Heart right ventricle (tissue), 16 donors: ENCODE data around the gene INHA. TPM values are rescaled to one million over a fixed set of nuclear protein-coding genes. Genes with fewer than 3 reads are reported as not detected.
A peak's percentile ranks its signal among the peaks of the same experiment; 100 is the strongest.

ENCODE experiments used
- ATAC-seq, 8 donors: fragments of 200-7000 bp; cut with Tn5 transposase; one replicate each; pipeline ENCODE4 v1.9.1; 2020; ENCODE audit warnings: mild to moderate bottlenecking in 8 of 8, moderate library complexity in 8 of 8, moderate number of reproducible peaks in 1 of 8
- DNase-seq, 2 donors: peaks; one replicate each; pipeline ENCODE4 v3.0.0-alpha.2; 2020
- H3K27ac ChIP-seq, 10 donors: fragments of 200-600 bp; sonication (generic) in 2 of 10; one replicate each; pipeline versions ENCODE4 v1.5.0 to v1.8.0; 2020 to 2022; ENCODE audit warnings: mild to moderate bottlenecking in 3 of 10
- H3K27me3 ChIP-seq, 7 donors: fragments of 200-600 bp; one replicate each; pipeline ENCODE4 v1.8.0; 2021 to 2022; ENCODE audit warnings: mild to moderate bottlenecking in 2 of 7
- H3K36me3 ChIP-seq, 9 donors: fragments of 200-600 bp; sonication (generic) in 1 of 9; one replicate each; pipeline versions ENCODE4 v1.5.0 to v1.8.0; 2020 to 2022; ENCODE audit warnings: mild to moderate bottlenecking in 2 of 9
- H3K4me1 ChIP-seq, 9 donors: fragments of 200-600 bp; sonication (generic) in 1 of 9; one replicate each; pipeline versions ENCODE4 v1.5.0 to v1.8.0; 2020 to 2022; ENCODE audit warnings: mild to moderate bottlenecking in 4 of 9
- H3K4me3 ChIP-seq, 10 donors: fragments of 200-600 bp; sonication (generic) in 2 of 10; one replicate each; pipeline versions ENCODE4 v1.5.0 to v1.8.0; 2020 to 2022; ENCODE audit warnings: mild to moderate bottlenecking in 7 of 10, moderate library complexity in 2 of 10
- H3K9me3 ChIP-seq, 11 donors: fragments of 200-600 bp in 10 of 11; sonication (generic) in 2 of 11; one replicate each; pipeline versions ENCODE4 v1.5.0 to v1.8.0; 2013 to 2022; ENCODE audit warnings: mild to moderate bottlenecking in 2 of 11, control low read depth in 1 of 11, moderate library complexity in 1 of 11
- WGBS, 2 donors: extraction: QIAGEN DNeasy Blood & Tissue Kit; methylation state at CpG; one replicate each; pipeline ENCODE4 v1.1.7; 2013; ENCODE audit warnings: inconsistent platforms in 1 of 2; 5-methylcytosine and 5-hydroxymethylcytosine counted together
- intact Hi-C, 10 donors: fragments of 100-400 bp; cut with DNase I; formaldehyde crosslinking; loops; one replicate each; pipeline versions ENCODE4 v1.11.1 to v1.14.2; 2022
- polyA plus RNA-seq, 2 donors: library from polyadenylated mRNA; stranded (reverse); fragments of 200-250 nt; gene quantifications; one replicate each; pipeline ENCODE4 v1.2.3, GENCODE V29; 2013
- total RNA-seq, 10 donors: library from RNA; stranded (reverse); fragmentation: NEBNext Ultra II Directional in 3 of 10; extraction: Animal tissue kit (Norgen Biotek cat#: 25700) in 3 of 10; gene quantifications; one replicate each; pipeline versions ENCODE4 v1.2.1 to v1.2.4, GENCODE V29; 2021 to 2023
- TF ChIP-seq, protein P1 (sequence below), 9 donors: fragments of 200-600 bp; sonication (generic) in 2 of 9; IDR thresholded peaks; one replicate each; pipeline versions ENCODE4 v1.5.0 to v1.8.0; 2021 to 2022; ENCODE audit warnings: antibody characterized with exemption in 9 of 9, mild to moderate bottlenecking in 5 of 9, moderate library complexity in 1 of 9
- donor health status: Arrhythmogenic right ventricular cardiomyopathy.
- donor health status: ischemic (EF 13 %, LVEDD 7.1; RV severe dilation, severe dysfunction).
- donor health status: healthy with polysubstance abuse.
- donor health status: DM: no; HTN: yes; CAD: no.
- donor health status: DM: no; HTN: no; CAD: no.
- donor health status: ischemic (EF 25% LVEDD 6.9; RV normal size, moderate dysfunction).
- donor health status: ischemic (EF 25% LVEDD 5.7; RV mildly dilated, moderate dysfunction).
- donor health status: healthy.
- donor health status: DM: yes; HTN: yes; CAD: no.
- donor health status: Ischemic cardiomyopathy.
- donor health status: ischemic (EF 35%, LVEDD 5.7; RV mildly dilated, moderate dysfunction).
- donor health status: nonischemic (EF 11% LVEDD 7.7; RV severe dilation, severe dysfunction).
- donor health status: DM: yes; HTN: yes; CAD: no.
- donor health status: PGD.
- donor health status: ischemic (EF 29% LVEDD 5.4; RV normal size, mild dysfunction).
- donor health status: nonischemic (EF 23%, LVEDD 6.1; RV moderate dilation, normal function).

The INHA gene
- total and polyA plus RNA-seq, 12 donors: 1.1 to 22.1 (median 3.0) TPM

DNA sequence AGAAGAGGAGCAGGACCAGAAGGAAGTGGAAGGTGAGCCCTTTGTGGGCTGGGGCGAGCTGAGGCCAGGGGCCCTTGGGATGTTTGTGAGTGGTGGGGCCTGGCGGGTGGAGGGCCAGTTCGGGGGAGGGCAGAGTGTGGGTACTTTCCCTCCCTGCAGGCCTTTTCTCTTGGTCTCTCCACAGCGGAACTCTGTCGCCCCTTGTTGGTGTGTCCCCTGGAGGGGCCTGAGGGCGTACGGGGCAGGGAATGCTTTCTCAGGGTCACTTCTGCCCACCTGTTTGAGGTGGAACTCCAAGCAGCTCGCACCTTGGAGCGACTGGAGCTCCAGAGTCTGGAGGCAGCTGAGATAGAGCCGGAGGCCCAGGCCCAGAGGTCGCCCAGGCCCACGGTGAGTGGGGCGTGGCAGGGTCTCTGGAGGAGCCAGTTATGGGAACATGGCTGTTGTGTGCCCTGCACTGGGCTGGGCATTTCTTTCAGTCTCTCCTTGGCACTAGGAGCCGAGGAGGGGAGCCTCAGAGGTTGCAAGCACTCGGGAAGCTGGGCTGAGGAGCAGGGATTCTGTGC is 36.4 kb downstream of the INHA start:
- intact Hi-C loops: no loop called here
- Histone ChIP-seq H3K27me3 (no peaks in the 10 kb centered on the region), H3K4me3 (no peak overlapping the region), H3K9me3 (no peaks in the 10 kb centered on the region), H3K4me1 (peaks cover 0 to 20% (median 14%) of the 10 kb centered on the region in 9 donors), H3K36me3 (peaks cover 0 to 83% (median 38%) of the 10 kb centered on the region in 9 donors), H3K27ac (peak overlapping the region in 4 of 10 donors; percentile 76 to 87 (median 80))
- TF ChIP-seq, protein P1, sequence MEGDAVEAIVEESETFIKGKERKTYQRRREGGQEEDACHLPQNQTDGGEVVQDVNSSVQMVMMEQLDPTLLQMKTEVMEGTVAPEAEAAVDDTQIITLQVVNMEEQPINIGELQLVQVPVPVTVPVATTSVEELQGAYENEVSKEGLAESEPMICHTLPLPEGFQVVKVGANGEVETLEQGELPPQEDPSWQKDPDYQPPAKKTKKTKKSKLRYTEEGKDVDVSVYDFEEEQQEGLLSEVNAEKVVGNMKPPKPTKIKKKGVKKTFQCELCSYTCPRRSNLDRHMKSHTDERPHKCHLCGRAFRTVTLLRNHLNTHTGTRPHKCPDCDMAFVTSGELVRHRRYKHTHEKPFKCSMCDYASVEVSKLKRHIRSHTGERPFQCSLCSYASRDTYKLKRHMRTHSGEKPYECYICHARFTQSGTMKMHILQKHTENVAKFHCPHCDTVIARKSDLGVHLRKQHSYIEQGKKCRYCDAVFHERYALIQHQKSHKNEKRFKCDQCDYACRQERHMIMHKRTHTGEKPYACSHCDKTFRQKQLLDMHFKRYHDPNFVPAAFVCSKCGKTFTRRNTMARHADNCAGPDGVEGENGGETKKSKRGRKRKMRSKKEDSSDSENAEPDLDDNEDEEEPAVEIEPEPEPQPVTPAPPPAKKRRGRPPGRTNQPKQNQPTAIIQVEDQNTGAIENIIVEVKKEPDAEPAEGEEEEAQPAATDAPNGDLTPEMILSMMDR (IDR thresholded peaks at IDR 0.05): no peak
- no peak for DNase-seq
- peak in 1 of 8 donors; percentile 6 for ATAC-seq
- WGBS, 2 donors: 89 to 92% methylated on average over 14 to 15 of the region's 15 CpGs

DNA sequence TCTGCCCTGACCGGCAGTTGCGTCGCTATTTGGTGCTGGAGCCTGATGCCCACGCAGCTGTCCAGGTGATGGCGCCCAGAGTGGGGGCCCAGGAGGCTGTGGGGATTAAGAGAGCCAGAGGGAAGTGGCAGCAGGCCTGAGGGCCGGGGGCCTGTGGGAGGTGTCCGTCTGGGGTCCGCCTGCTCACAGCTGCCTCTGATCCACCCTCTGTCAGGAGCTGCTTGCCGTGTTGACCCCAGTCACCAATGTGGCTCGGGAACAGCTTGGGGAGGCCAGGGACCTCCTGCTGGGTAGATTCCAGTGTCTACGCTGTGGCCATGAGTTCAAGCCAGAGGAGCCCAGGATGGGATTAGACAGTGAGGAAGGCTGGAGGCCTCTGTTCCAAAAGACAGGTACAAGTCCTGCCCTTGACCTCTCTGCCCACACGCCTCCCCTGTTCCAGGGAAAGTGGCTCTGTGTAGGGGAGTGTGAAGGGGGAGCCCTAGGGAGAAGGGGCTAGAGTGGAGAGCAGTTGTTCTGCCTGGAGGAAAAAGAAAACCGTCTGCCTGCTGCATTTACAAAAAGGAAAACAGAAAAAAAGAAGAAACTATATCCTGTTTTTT is 37.1 kb downstream of the INHA start:
- H3K9me3 ChIP-seq: no peaks in the 10 kb centered on the region
- WGBS, 2 donors: 79 to 80% methylated on average over 13 of the region's 13 CpGs
- TF ChIP-seq, protein P1 (IDR thresholded peaks at IDR 0.05): no peak
- ATAC-seq (peak in 4 of 8 donors; percentile 18 to 37 (median 22)), DNase-seq (no peak)
- H3K36me3 ChIP-seq: peaks cover 0 to 82% (median 38%) of the 10 kb centered on the region in 9 donors
- intact Hi-C loops: no loop called here
- H3K4me1 ChIP-seq: peaks cover 0 to 20% (median 14%) of the 10 kb centered on the region in 9 donors
- H3K27me3 ChIP-seq: no peaks in the 10 kb centered on the region
- peak overlapping the region in 9 of 10 donors; percentile 46 to 87 (median 76) for H3K27ac ChIP-seq
- H3K4me3 ChIP-seq: no peak overlapping the region

DNA sequence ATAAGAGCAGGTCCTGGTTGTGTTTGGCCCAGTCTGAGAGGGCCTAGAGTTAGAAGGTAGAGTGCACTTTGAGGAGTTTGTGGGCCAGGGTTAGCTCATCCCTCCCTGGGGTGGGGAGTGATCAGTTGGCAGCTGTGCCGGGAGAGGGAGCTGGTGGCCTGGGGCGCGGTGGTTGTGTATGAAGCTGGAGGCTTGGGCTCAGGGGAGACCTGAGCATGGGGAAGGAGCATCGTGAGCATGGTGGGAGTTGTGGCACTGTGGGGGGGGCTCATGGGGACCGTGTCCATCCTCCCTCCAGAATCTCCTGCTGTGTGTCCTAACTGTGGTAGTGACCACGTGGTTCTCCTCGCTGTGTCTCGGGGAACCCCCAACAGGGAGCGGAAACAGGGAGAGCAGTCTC is 39.2 kb downstream of the INHA start:
- no peak overlapping the region for H3K4me3 ChIP-seq
- no peaks in the 10 kb centered on the region for H3K27me3 ChIP-seq
- peak overlapping the region in 1 of 10 donors; percentile 87 for H3K27ac ChIP-seq
- intact Hi-C loops: no loop called here
- TF ChIP-seq, protein P1 (IDR thresholded peaks at IDR 0.05): no peak
- H3K36me3 ChIP-seq: peaks cover 0 to 82% (median 32%) of the 10 kb centered on the region in 9 donors
- peaks cover 0 to 35% (median 18%) of the 10 kb centered on the region in 9 donors for H3K4me1 ChIP-seq
- 93 to 95% methylated on average over 9 of the region's 9 CpGs for WGBS, 2 donors
- DNase-seq (no peak), ATAC-seq (no peak)
- no peaks in the 10 kb centered on the region for H3K9me3 ChIP-seq

DNA sequence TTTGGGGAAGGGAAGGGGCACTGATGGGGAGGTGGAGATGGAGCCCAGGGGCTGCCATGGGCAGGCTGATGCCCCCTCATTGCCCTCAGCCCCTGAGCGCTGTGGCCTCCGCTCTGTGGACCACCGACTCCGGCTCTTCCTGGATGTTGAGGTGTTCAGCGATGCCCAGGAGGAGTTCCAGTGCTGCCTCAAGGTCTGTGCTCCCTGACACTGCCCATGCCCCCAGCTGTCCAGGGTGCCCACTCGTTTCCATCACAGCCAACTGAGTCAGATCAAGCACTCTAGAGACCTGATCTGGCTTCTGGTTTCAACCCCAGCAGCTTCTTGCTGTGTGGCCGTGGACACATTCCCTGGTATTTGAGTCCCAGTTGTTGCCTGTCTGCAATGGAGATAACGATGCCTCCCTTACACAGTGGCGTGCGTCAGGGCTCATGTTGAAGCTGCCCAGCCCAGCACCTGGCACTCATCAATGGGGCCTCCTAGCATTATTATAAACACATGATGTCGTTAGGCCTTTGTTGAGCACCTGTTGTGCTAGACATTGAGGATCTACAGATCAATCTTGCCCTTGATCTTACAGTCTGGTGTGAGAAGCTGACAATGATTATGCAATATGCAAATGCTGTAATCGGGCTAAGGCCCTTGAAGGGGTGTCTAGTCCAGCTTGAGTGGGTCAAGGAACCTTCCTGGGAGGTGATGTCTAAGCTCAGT is 39.9 kb downstream of the INHA start:
- TF ChIP-seq, protein P1 (IDR thresholded peaks at IDR 0.05): no peak
- 64 to 72% methylated on average over 12 of the region's 12 CpGs for WGBS, 2 donors
- Histone ChIP-seq H3K27me3 (no peaks in the 10 kb centered on the region), H3K27ac (peak overlapping the region in 1 of 10 donors; percentile 22), H3K4me3 (no peak overlapping the region), H3K4me1 (peaks cover 0 to 42% (median 24%) of the 10 kb centered on the region in 9 donors), H3K36me3 (peaks cover 0 to 78% (median 24%) of the 10 kb centered on the region in 9 donors), H3K9me3 (no peaks in the 10 kb centered on the region)
- DNase-seq (no peak), ATAC-seq (no peak)
- intact Hi-C loops: no loop called here
